ENCODE results near the gene DR1. TPM values are rescaled to one million over a fixed set of nuclear protein-coding genes. Genes with fewer than 3 reads are reported as not detected.

DR1 gene
- total and polyA plus RNA-seq, 2 of the 13 experiments (the other 11 are each of a cell fraction or from before 2014, with no cell fraction given): 17.8 to 42.3 TPM

DNA sequence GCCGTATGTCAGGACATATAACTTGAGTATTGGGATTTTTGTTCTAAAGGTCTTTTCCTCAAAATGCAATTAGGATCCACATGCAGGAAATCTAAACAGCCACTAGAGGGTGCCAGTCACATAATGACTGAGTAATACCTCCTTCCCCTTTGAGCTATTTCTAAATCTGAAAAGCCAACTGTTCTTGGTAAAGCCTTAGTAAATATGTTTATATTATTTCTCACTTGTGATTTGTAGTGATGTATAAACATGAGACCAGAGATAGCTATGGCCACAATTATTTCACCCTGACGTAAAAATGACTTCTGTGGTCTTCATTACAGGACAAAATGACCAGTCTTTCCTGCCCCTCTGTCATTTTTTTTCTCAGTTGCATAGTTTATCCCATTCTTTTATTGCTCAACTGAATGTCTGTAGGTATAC, 41.0 kb upstream of the DR1 start (continued):
- TF ChIP-seq, protein P1, sequence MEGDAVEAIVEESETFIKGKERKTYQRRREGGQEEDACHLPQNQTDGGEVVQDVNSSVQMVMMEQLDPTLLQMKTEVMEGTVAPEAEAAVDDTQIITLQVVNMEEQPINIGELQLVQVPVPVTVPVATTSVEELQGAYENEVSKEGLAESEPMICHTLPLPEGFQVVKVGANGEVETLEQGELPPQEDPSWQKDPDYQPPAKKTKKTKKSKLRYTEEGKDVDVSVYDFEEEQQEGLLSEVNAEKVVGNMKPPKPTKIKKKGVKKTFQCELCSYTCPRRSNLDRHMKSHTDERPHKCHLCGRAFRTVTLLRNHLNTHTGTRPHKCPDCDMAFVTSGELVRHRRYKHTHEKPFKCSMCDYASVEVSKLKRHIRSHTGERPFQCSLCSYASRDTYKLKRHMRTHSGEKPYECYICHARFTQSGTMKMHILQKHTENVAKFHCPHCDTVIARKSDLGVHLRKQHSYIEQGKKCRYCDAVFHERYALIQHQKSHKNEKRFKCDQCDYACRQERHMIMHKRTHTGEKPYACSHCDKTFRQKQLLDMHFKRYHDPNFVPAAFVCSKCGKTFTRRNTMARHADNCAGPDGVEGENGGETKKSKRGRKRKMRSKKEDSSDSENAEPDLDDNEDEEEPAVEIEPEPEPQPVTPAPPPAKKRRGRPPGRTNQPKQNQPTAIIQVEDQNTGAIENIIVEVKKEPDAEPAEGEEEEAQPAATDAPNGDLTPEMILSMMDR (CRISPR knock-in tag; IDR thresholded peaks at IDR 0.05): peak; percentile 83
- TF ChIP-seq, protein P2, sequence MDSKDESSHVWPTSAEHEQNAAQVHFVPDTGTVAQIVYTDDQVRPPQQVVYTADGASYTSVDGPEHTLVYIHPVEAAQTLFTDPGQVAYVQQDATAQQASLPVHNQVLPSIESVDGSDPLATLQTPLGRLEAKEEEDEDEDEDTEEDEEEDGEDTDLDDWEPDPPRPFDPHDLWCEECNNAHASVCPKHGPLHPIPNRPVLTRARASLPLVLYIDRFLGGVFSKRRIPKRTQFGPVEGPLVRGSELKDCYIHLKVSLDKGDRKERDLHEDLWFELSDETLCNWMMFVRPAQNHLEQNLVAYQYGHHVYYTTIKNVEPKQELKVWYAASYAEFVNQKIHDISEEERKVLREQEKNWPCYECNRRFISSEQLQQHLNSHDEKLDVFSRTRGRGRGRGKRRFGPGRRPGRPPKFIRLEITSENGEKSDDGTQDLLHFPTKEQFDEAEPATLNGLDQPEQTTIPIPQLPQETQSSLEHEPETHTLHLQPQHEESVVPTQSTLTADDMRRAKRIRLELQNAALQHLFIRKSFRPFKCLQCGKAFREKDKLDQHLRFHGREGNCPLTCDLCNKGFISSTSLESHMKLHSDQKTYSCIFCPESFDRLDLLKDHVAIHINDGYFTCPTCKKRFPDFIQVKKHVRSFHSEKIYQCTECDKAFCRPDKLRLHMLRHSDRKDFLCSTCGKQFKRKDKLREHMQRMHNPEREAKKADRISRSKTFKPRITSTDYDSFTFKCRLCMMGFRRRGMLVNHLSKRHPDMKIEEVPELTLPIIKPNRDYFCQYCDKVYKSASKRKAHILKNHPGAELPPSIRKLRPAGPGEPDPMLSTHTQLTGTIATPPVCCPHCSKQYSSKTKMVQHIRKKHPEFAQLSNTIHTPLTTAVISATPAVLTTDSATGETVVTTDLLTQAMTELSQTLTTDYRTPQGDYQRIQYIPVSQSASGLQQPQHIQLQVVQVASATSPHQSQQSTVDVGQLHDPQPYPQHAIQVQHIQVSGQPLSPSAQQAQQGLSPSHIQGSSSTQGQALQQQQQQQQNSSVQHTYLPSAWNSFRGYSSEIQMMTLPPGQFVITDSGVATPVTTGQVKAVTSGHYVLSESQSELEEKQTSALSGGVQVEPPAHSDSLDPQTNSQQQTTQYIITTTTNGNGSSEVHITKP (CRISPR knock-in tag; IDR thresholded peaks at IDR 0.05; ENCODE audit: low read depth): no peak
- peak; percentile 92 for TF ChIP-seq STAG1 (CRISPR knock-in tag; IDR thresholded peaks at IDR 0.05)

DNA sequence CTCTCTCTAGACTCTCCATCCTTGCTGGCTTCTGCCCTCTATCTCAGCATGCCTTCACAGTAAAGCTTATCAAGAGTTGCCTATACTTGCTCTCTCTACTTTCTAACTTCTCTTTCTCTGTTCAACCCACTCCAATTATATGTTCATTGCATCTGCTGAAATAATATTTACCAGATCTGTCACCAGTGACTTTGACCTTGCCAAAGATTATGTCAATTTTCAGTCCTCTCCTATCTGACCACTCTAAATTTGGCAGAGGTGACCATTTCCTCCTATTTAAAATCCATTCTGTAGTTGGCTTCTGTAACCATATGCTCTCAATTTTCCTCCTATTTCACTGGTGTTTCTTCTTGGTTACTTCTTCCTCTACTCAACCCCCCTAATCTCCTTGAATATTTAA, 38.8 kb upstream of the DR1 start:
- CTCF ChIA-PET (ENCODE audit: low intra/inter-chr PET ratio, low total read pairs): no interaction called here
- Histone ChIP-seq H3K4me3 (replicated peaks in 1 of 3; ENCODE audit: insufficient read depth in 1 of 3, low read depth in 2 of 3, low read length in 3 of 3) (no peak overlapping the region), H3K4me2 (ENCODE audit: low read depth, low read length) (no peak overlapping the region), H3K27ac (ENCODE audit: extremely low read length, insufficient read depth, low read length) (no peak overlapping the region), H3K9me3 (ENCODE audit: low read length) (no peaks in the 10 kb centered on the region), H2AFZ (ENCODE audit: low read length) (no peak overlapping the region), H3K9ac (ENCODE audit: insufficient read depth, low read depth, low read length) (no peak overlapping the region), H3K36me3 (replicated peaks in 1 of 2; ENCODE audit: control insufficient read depth in 1 of 2, insufficient read depth in 2 of 2, low read length in 2 of 2) (no peaks in the 10 kb centered on the region), H4K20me1 (ENCODE audit: insufficient read depth, low read length) (no peaks in the 10 kb centered on the region), H3K27me3 (ENCODE audit: control insufficient read depth in 1 of 2, insufficient read depth in 2 of 2, low read length in 2 of 2) (no peaks in the 10 kb centered on the region), H3K79me2 (ENCODE audit: insufficient read depth, low read length) (no peaks in the 10 kb centered on the region), H3K4me1 (ENCODE audit: insufficient read depth, low read length) (no peaks in the 10 kb centered on the region)
- FAIRE-seq: no peak
- DNase-seq (ENCODE audit: low spot score): no peak
- intact Hi-C loops (cut with micrococcal nuclease; ENCODE audit: unreplicated experiment) (loop anchor here (10.0 kb wide), 1 partner anchor 538 kb away; no protein-coding TSS in a partner anchor), in situ Hi-C loops (cut with HindIII; ENCODE audit: extremely low pct_ligation_motif_present, low pct_unique_long_range_greater_than_20kb) (no loop called here)
- BruUV-seq (replicated peaks): no TSS peak
- POLR2A ChIA-PET: no interaction called here
- ATAC-seq: no peak
- TF ChIP-seq, protein P3, sequence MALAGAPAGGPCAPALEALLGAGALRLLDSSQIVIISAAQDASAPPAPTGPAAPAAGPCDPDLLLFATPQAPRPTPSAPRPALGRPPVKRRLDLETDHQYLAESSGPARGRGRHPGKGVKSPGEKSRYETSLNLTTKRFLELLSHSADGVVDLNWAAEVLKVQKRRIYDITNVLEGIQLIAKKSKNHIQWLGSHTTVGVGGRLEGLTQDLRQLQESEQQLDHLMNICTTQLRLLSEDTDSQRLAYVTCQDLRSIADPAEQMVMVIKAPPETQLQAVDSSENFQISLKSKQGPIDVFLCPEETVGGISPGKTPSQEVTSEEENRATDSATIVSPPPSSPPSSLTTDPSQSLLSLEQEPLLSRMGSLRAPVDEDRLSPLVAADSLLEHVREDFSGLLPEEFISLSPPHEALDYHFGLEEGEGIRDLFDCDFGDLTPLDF (CRISPR knock-in tag; IDR thresholded peaks at IDR 0.05): no peak
- no peak for TF ChIP-seq ZNF672 (CRISPR knock-in tag; IDR thresholded peaks at IDR 0.05)
- TF ChIP-seq, protein P4, sequence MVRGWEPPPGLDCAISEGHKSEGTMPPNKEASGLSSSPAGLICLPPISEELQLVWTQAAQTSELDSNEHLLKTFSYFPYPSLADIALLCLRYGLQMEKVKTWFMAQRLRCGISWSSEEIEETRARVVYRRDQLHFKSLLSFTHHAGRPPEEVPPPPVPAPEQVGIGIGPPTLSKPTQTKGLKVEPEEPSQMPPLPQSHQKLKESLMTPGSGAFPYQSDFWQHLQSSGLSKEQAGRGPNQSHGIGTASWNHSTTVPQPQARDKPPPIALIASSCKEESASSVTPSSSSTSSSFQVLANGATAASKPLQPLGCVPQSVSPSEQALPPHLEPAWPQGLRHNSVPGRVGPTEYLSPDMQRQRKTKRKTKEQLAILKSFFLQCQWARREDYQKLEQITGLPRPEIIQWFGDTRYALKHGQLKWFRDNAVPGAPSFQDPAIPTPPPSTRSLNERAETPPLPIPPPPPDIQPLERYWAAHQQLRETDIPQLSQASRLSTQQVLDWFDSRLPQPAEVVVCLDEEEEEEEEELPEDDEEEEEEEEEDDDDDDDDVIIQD (CRISPR knock-in tag; IDR thresholded peaks at IDR 0.05; ENCODE audit: low read depth): no peak
- TF ChIP-seq, protein P5, sequence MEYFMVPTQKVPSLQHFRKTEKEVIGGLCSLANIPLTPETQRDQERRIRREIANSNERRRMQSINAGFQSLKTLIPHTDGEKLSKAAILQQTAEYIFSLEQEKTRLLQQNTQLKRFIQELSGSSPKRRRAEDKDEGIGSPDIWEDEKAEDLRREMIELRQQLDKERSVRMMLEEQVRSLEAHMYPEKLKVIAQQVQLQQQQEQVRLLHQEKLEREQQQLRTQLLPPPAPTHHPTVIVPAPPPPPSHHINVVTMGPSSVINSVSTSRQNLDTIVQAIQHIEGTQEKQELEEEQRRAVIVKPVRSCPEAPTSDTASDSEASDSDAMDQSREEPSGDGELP (IDR thresholded peaks at IDR 0.05; ENCODE audit: borderline replicate concordance, low read depth): no peak
- TF ChIP-seq, protein P6, sequence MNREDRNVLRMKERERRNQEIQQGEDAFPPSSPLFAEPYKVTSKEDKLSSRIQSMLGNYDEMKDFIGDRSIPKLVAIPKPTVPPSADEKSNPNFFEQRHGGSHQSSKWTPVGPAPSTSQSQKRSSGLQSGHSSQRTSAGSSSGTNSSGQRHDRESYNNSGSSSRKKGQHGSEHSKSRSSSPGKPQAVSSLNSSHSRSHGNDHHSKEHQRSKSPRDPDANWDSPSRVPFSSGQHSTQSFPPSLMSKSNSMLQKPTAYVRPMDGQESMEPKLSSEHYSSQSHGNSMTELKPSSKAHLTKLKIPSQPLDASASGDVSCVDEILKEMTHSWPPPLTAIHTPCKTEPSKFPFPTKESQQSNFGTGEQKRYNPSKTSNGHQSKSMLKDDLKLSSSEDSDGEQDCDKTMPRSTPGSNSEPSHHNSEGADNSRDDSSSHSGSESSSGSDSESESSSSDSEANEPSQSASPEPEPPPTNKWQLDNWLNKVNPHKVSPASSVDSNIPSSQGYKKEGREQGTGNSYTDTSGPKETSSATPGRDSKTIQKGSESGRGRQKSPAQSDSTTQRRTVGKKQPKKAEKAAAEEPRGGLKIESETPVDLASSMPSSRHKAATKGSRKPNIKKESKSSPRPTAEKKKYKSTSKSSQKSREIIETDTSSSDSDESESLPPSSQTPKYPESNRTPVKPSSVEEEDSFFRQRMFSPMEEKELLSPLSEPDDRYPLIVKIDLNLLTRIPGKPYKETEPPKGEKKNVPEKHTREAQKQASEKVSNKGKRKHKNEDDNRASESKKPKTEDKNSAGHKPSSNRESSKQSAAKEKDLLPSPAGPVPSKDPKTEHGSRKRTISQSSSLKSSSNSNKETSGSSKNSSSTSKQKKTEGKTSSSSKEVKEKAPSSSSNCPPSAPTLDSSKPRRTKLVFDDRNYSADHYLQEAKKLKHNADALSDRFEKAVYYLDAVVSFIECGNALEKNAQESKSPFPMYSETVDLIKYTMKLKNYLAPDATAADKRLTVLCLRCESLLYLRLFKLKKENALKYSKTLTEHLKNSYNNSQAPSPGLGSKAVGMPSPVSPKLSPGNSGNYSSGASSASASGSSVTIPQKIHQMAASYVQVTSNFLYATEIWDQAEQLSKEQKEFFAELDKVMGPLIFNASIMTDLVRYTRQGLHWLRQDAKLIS (CRISPR knock-in tag; IDR thresholded peaks at IDR 0.05): no peak
- no peak for TF ChIP-seq TEAD2 (CRISPR knock-in tag; IDR thresholded peaks at IDR 0.05)
- TF ChIP-seq ZBTB20 (CRISPR knock-in tag; IDR thresholded peaks at IDR 0.05; ENCODE audit: borderline replicate concordance, low read depth): no peak

All from HepG2 (cell line).